ENCODE measurements around the gene FOCAD.

- TF ChIP-seq, protein P1, sequence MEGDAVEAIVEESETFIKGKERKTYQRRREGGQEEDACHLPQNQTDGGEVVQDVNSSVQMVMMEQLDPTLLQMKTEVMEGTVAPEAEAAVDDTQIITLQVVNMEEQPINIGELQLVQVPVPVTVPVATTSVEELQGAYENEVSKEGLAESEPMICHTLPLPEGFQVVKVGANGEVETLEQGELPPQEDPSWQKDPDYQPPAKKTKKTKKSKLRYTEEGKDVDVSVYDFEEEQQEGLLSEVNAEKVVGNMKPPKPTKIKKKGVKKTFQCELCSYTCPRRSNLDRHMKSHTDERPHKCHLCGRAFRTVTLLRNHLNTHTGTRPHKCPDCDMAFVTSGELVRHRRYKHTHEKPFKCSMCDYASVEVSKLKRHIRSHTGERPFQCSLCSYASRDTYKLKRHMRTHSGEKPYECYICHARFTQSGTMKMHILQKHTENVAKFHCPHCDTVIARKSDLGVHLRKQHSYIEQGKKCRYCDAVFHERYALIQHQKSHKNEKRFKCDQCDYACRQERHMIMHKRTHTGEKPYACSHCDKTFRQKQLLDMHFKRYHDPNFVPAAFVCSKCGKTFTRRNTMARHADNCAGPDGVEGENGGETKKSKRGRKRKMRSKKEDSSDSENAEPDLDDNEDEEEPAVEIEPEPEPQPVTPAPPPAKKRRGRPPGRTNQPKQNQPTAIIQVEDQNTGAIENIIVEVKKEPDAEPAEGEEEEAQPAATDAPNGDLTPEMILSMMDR (IDR thresholded peaks at IDR 0.05), result no peak
- no peak for TF ChIP-seq POLR2A (IDR thresholded peaks at IDR 0.05)
These were observed 97.0 kb downstream of the FOCAD start for GRCh38 chr9:20781092-20781491.
